Hepatocyte (in vitro differentiated cells): ENCODE measurements around the gene POLR3B. TPM values are rescaled to one million over a fixed set of nuclear protein-coding genes. Genes with fewer than 3 reads are reported as not detected.

Experiments
- DNase-seq: peaks from one replicate; pipeline ENCODE4 v3.0.0-alpha.2; 2016; ENCODE audit warnings: low spot score
- H2AFZ ChIP-seq: fragments of 200-600 bp; sonication (generic); 2 replicates; pipeline ENCODE4 v1.6.0; 2016; ENCODE audit warnings: antibody characterized with exemption, mild to moderate bottlenecking
- H3K27ac ChIP-seq: fragments of 200-600 bp; sonication (generic); 2 replicates; pipeline ENCODE4 v1.5.1; 2016; ENCODE audit warnings: mild to moderate bottlenecking
- H3K27me3 ChIP-seq: fragments of 200-600 bp; sonication (generic); 2 replicates; pipeline ENCODE4 v1.6.1; 2016
- H3K36me3 ChIP-seq: fragments of 200-600 bp; sonication (generic); replicated peaks from 2 replicates; pipeline ENCODE4 v1.5.1; 2016; ENCODE audit warnings: low read depth; ENCODE audit not compliant: insufficient read depth
- H3K4me1 ChIP-seq: fragments of 200-600 bp; sonication (generic); 2 replicates; pipeline ENCODE4 v1.5.1; 2016; ENCODE audit warnings: mild to moderate bottlenecking, moderate library complexity; ENCODE audit not compliant: insufficient read depth
- H3K4me2 ChIP-seq: fragments of 200-600 bp; sonication (generic); 2 replicates; pipeline ENCODE4 v1.6.0; 2016
- H3K4me3 ChIP-seq: fragments of 200-600 bp; sonication (generic); 2 replicates; pipeline ENCODE4 v1.5.1; 2016; ENCODE audit warnings: mild to moderate bottlenecking
- H3K79me2 ChIP-seq: fragments of 200-600 bp; sonication (generic); 2 replicates; pipeline ENCODE4 v1.6.0; 2017; ENCODE audit warnings: mild to moderate bottlenecking
- H3K9me2 ChIP-seq: fragments of 200-600 bp; sonication (generic); replicated peaks from 2 replicates; pipeline ENCODE4 v1.6.0; 2017; ENCODE audit warnings: mild to moderate bottlenecking; ENCODE audit not compliant: insufficient read depth
- H3K9me3 ChIP-seq: fragments of 200-600 bp; sonication (generic); 2 replicates; pipeline ENCODE4 v1.5.1; 2016; ENCODE audit warnings: low read depth, mild to moderate bottlenecking
- H4K20me1 ChIP-seq: fragments of 200-600 bp; sonication (generic); 2 replicates; pipeline ENCODE4 v1.6.0; 2016; ENCODE audit warnings: mild to moderate bottlenecking; ENCODE audit not compliant: insufficient read depth, poor library complexity, severe bottlenecking
- EZH2 ChIP-seq: fragments of 200-600 bp; sonication (generic); IDR thresholded peaks from 2 replicates; pipeline ENCODE4 v1.6.1; 2016; ENCODE audit warnings: antibody characterized with exemption, mild to moderate bottlenecking, borderline replicate concordance
- EZH2phosphoT487 ChIP-seq: fragments of 200-600 bp; sonication (generic); IDR thresholded peaks from one replicate; pipeline ENCODE4 v1.6.1; 2018; ENCODE audit warnings: antibody characterized with exemption, mild to moderate bottlenecking, low read depth, moderate library complexity; ENCODE audit not compliant: unreplicated experiment, severe bottlenecking
- WGBS: methylation state at CpG from one replicate; pipeline ENCODE4 v1.1.6; 2016; ENCODE audit warnings: low lambda C conversion rate; ENCODE audit errors: missing lambda C conversion rate; 5-methylcytosine and 5-hydroxymethylcytosine counted together
- polyA plus RNA-seq: library from polyadenylated mRNA; unstranded; fragments of >200 nt; fragmentation: Nextera tagmentation; extraction: Ambion mirVana; gene quantifications from 2 replicates; pipeline ENCODE4 v1.2.1, GENCODE V29; 2016
- total RNA-seq: library from RNA; depleted of rRNA; stranded (reverse); fragments of >200 nt; gene quantifications from 2 replicates; pipeline ENCODE4 v1.2.3, GENCODE V29; 2014
- TF ChIP-seq, protein P1 (sequence below): fragments of 200-600 bp; sonication (generic); IDR thresholded peaks from 2 replicates; pipeline ENCODE4 v1.5.1; 2016; ENCODE audit warnings: antibody characterized with exemption, mild to moderate bottlenecking; ENCODE audit not compliant: poor library complexity

POLR3B gene
- total and polyA plus RNA-seq, 2 experiments from 2014 or later = 8.4 to 10.4 TPM

DNA sequence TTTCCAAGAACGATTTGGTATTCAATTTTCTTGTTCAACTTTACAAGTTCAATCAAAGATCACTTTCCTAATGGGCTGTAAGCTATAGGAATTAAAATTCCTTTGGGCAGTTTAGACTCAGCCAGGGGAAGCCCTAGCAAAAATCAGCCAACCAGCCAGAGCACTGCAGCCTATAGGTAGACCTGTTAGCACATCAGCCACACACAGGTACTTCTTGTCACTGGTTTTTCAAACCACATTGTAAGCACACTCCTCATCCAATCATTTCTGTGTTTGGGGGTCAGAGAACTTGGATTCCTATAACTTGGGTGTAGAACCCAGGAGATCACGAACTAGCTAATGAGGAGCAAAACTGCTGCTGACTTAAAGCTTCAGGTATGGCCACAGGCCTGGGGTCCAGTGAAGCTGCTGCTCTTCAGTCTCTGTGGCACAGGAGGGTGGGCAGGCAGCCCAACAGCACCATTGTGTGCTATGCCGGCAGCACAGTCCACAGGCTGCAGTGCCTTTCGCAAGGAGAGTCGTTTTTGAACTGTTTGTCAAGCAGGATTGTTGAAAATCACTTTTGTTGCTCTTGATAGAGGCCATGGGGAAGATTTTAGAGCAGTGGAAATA, 137.9 kb downstream of the POLR3B start:
- Histone ChIP-seq H3K27ac (no peak overlapping the region), H3K4me3 (no peak overlapping the region), H3K36me3 (no peaks in the 10 kb centered on the region), H3K9me2 (no peaks in the 10 kb centered on the region), H3K4me2 (no peak overlapping the region), H2AFZ (no peak overlapping the region), H3K27me3 (no peaks in the 10 kb centered on the region), H3K79me2 (no peaks in the 10 kb centered on the region), H3K9me3 (no peaks in the 10 kb centered on the region), H3K4me1 (peaks cover 8% of the 10 kb centered on the region), H4K20me1 (no peaks in the 10 kb centered on the region)
- no peak for DNase-seq
- TF ChIP-seq EZH2 (no peak), EZH2phosphoT487 (no peak)
- TF ChIP-seq, protein P1, sequence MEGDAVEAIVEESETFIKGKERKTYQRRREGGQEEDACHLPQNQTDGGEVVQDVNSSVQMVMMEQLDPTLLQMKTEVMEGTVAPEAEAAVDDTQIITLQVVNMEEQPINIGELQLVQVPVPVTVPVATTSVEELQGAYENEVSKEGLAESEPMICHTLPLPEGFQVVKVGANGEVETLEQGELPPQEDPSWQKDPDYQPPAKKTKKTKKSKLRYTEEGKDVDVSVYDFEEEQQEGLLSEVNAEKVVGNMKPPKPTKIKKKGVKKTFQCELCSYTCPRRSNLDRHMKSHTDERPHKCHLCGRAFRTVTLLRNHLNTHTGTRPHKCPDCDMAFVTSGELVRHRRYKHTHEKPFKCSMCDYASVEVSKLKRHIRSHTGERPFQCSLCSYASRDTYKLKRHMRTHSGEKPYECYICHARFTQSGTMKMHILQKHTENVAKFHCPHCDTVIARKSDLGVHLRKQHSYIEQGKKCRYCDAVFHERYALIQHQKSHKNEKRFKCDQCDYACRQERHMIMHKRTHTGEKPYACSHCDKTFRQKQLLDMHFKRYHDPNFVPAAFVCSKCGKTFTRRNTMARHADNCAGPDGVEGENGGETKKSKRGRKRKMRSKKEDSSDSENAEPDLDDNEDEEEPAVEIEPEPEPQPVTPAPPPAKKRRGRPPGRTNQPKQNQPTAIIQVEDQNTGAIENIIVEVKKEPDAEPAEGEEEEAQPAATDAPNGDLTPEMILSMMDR = no peak
- 88% methylated on average over 5 of the region's 5 CpGs for WGBS

DNA sequence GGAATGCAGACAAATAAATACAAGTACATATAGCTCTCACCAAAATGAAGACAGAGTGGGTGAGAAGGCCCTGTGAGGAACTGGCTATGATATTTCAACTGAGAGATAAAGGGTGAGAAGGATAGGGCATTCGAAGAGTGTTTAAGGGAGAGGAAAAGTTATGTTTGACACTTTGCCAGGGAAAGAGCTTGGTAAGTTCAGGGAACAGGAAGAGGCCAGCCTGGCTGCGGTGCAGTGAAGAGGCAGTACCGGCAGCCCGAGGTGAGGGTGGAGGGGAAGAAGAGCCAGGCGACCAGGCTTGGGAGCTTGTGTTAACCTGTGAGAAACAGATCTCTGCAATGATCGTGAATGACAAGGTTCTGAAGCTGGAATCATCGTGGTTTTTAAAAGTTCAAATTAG, 140.5 kb downstream of the POLR3B start:
- H3K27ac ChIP-seq = no peak overlapping the region
- no peaks in the 10 kb centered on the region for H3K9me2 ChIP-seq
- no peaks in the 10 kb centered on the region for H3K9me3 ChIP-seq
- H2AFZ ChIP-seq = no peak overlapping the region
- no peak overlapping the region for H3K4me2 ChIP-seq
- no peaks in the 10 kb centered on the region for H3K36me3 ChIP-seq
- TF ChIP-seq EZH2phosphoT487 = no peak
- TF ChIP-seq, protein P1 = no peak
- no peak for TF ChIP-seq EZH2
- 85% methylated on average over 7 of the region's 7 CpGs for WGBS
- no peak overlapping the region for H3K4me3 ChIP-seq
- H4K20me1 ChIP-seq = no peaks in the 10 kb centered on the region
- H3K4me1 ChIP-seq = peaks cover 7% of the 10 kb centered on the region
- no peaks in the 10 kb centered on the region for H3K27me3 ChIP-seq
- no peak for DNase-seq
- no peaks in the 10 kb centered on the region for H3K79me2 ChIP-seq

DNA sequence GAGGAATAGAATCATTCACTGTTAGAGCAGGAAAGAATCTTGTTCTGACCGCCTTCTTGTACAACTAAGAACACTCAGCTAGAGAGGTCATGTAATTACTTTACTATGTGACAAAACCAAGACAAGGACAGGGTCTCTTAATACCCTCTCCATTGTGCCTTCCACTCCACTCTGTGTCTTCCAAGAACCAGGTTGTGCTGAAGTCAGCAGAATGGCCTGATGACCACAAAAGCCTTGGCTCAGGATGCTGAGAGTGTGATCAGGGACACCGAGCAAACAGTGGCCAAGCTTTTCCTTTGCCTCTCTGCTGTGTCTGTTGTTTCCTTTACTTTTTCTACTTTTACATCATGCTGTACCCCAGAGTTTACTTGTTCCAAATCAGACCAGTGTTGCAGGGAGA, 142.1 kb downstream of the POLR3B start:
- H3K9me2 ChIP-seq = no peaks in the 10 kb centered on the region
- no peaks in the 10 kb centered on the region for H3K9me3 ChIP-seq
- H3K36me3 ChIP-seq = no peaks in the 10 kb centered on the region
- no peak for DNase-seq
- no peaks in the 10 kb centered on the region for H3K79me2 ChIP-seq
- H4K20me1 ChIP-seq = no peaks in the 10 kb centered on the region
- no peak overlapping the region for H3K4me2 ChIP-seq
- no peak overlapping the region for H3K4me3 ChIP-seq
- TF ChIP-seq, protein P1 = no peak
- TF ChIP-seq EZH2 (no peak), EZH2phosphoT487 (no peak)
- WGBS = 95% methylated on average over 2 of the region's 2 CpGs
- H3K27ac ChIP-seq = no peak overlapping the region
- H2AFZ ChIP-seq = no peak overlapping the region
- H3K4me1 ChIP-seq = no peaks in the 10 kb centered on the region
- no peaks in the 10 kb centered on the region for H3K27me3 ChIP-seq

DNA sequence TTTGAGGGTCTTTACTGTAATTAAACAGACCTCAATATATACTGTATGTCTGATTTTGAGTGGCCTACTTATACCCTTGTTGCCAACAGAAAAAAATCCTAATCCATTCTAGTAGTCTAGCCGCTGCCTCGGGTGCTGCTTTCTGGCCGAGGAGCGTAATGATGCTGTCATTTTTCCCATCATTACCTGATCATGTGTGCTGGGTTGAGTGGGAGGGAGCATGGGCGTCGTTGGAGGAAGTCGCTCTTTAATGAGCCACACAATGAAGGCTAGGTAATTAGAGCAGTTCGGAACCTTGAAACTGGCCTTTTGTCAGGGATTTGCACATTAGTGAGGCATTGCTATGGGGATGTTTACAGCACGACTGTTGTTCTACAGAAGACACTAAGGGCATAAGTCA, 149.1 kb downstream of the POLR3B start:
- TF ChIP-seq EZH2phosphoT487 (no peak), EZH2 (no peak)
- TF ChIP-seq, protein P1 = no peak
- Histone ChIP-seq H3K4me1 (no peaks in the 10 kb centered on the region), H3K9me2 (no peaks in the 10 kb centered on the region), H2AFZ (no peak overlapping the region), H3K36me3 (no peaks in the 10 kb centered on the region), H3K9me3 (no peaks in the 10 kb centered on the region), H3K27ac (no peak overlapping the region), H3K4me2 (no peak overlapping the region), H3K4me3 (no peak overlapping the region), H3K79me2 (no peaks in the 10 kb centered on the region), H4K20me1 (no peaks in the 10 kb centered on the region), H3K27me3 (no peaks in the 10 kb centered on the region)
- DNase-seq = no peak
- 88% methylated on average over 9 of the region's 9 CpGs for WGBS
